GM23338 (cell line): ENCODE data around the gene AGPS. TPM values are rescaled to one million over a fixed set of nuclear protein-coding genes. Genes with fewer than 3 reads are reported as not detected.

ENCODE experiments used
- ATAC-seq: fragments of 200-7000 bp; cut with Tn5 transposase; 3 replicates; pipeline ENCODE4 v1.9.1; 2020
- DNase-seq: peaks from one replicate; pipeline ENCODE4 v3.0.0-alpha.2; 2015; ENCODE audit warnings: low spot score
- H2AFZ ChIP-seq: fragments of 200-600 bp; sonication (generic); 2 replicates; pipeline ENCODE4 v1.8.0; 2016; ENCODE audit warnings: antibody characterized with exemption, mild to moderate bottlenecking, moderate library complexity
- H3F3A ChIP-seq: fragments of 200-600 bp; sonication (generic); replicated peaks from 2 replicates; pipeline ENCODE4 v1.8.0; 2017; ENCODE audit warnings: antibody characterized with exemption, mixed run types, low read depth
- H3K27ac ChIP-seq: fragments of 200-600 bp; sonication (generic); 2 replicates; pipeline ENCODE4 v1.6.1; 2016; ENCODE audit warnings: low read depth
- H3K27me3 ChIP-seq: fragments of 200-600 bp; sonication (generic); 2 replicates; pipeline ENCODE4 v1.8.0; 2016; ENCODE audit warnings: mild to moderate bottlenecking, mixed run types, moderate library complexity; ENCODE audit not compliant: insufficient read depth
- H3K36me3 ChIP-seq: fragments of 200-600 bp; sonication (generic); 2 replicates; pipeline ENCODE4 v1.8.0; 2016; ENCODE audit warnings: mild to moderate bottlenecking; ENCODE audit not compliant: insufficient read depth
- H3K4me1 ChIP-seq: fragments of 200-600 bp; sonication (generic); 2 replicates; pipeline ENCODE4 v1.8.0; 2016; ENCODE audit warnings: mild to moderate bottlenecking, moderate library complexity; ENCODE audit not compliant: insufficient read depth
- H3K4me2 ChIP-seq: fragments of 200-600 bp; sonication (generic); 2 replicates; pipeline ENCODE4 v1.7.1; 2017; ENCODE audit warnings: mixed run types
- H3K4me3 ChIP-seq: fragments of 200-600 bp; sonication (generic); 2 replicates; pipeline ENCODE4 v1.6.1; 2016; ENCODE audit warnings: mixed run types
- H3K79me2 ChIP-seq: fragments of 200-600 bp; sonication (generic); replicated peaks from 2 replicates; pipeline ENCODE4 v1.8.0; 2017; ENCODE audit warnings: mild to moderate bottlenecking; ENCODE audit not compliant: insufficient read depth
- H3K9me2 ChIP-seq: fragments of 200-600 bp; sonication (generic); 2 replicates; pipeline ENCODE4 v1.8.0; 2017; ENCODE audit not compliant: insufficient read depth
- H4K20me1 ChIP-seq: fragments of 200-600 bp; sonication (generic); replicated peaks from 2 replicates; pipeline ENCODE4 v1.8.0; 2017; ENCODE audit warnings: mild to moderate bottlenecking; ENCODE audit not compliant: insufficient read depth
- H3K27ac Mint-ChIP-seq: 2 replicates; pipeline ENCODE4 v1.8.0; 2020; ENCODE audit warnings: inconsistent platforms, mild to moderate bottlenecking, moderate library complexity, mixed read lengths
- H3K27me3 Mint-ChIP-seq: 3 replicates; pipeline ENCODE4 v1.8.0; 2022; ENCODE audit warnings: low read depth, mild to moderate bottlenecking, moderate library complexity, mixed read lengths, inconsistent platforms; ENCODE audit not compliant: insufficient read depth, poor library complexity
- H3K36me3 Mint-ChIP-seq: 3 replicates; pipeline ENCODE4 v1.8.0; 2021; ENCODE audit warnings: low read depth, mild to moderate bottlenecking, inconsistent platforms, moderate library complexity, mixed read lengths
- H3K4me1 Mint-ChIP-seq: 3 replicates; pipeline ENCODE4 v1.8.0; 2020; ENCODE audit warnings: mild to moderate bottlenecking, inconsistent platforms, mixed read lengths
- H3K4me3 Mint-ChIP-seq: 3 replicates; pipeline ENCODE4 v1.8.0; 2021; ENCODE audit warnings: moderate library complexity, mild to moderate bottlenecking, inconsistent platforms, mixed read lengths
- H3K9me3 Mint-ChIP-seq: 3 replicates; pipeline ENCODE4 v1.8.0; 2020; ENCODE audit warnings: moderate library complexity, mild to moderate bottlenecking, inconsistent platforms, mixed read lengths
- CREB1 ChIP-seq: fragments of 250-450 bp; sonication (Bioruptor Pico); IDR thresholded peaks from 2 replicates; pipeline ENCODE4 v1.5.0; 2020; ENCODE audit warnings: low read depth, mild to moderate bottlenecking, moderate library complexity
- CTCF ChIP-seq, 2 experiments: fragments of 200-600 bp in 1 of 2; sonication (generic) in 1 of 2; conservative IDR thresholded peaks; 2 replicates each; pipeline versions ENCODE4 v1.5.1 to v1.6.1; 2016 to 2017; ENCODE audit warnings: antibody characterized with exemption in 2 of 2, low read depth in 2 of 2, mild to moderate bottlenecking in 2 of 2, moderate library complexity in 1 of 2
- ETS1 ChIP-seq: IDR thresholded peaks from 2 replicates; pipeline ENCODE4 v1.6.1; 2016; ENCODE audit warnings: antibody characterized with exemption
- EZH2 ChIP-seq: fragments of 200-600 bp; sonication (generic); IDR thresholded peaks from one replicate; pipeline ENCODE4 v1.8.0; 2017; ENCODE audit warnings: antibody characterized with exemption, mild to moderate bottlenecking, low read depth; ENCODE audit not compliant: unreplicated experiment
- EZH2phosphoT487 ChIP-seq: fragments of 200-600 bp; sonication (generic); IDR thresholded peaks from one replicate; pipeline ENCODE4 v1.8.1; 2018; ENCODE audit warnings: antibody characterized with exemption; ENCODE audit not compliant: unreplicated experiment
- JUNB ChIP-seq: IDR thresholded peaks from one replicate; pipeline ENCODE4 v1.6.1; 2016; ENCODE audit warnings: antibody characterized with exemption; ENCODE audit not compliant: unreplicated experiment
- POLR2AphosphoS5 ChIP-seq: IDR thresholded peaks from 2 replicates; pipeline ENCODE4 v1.6.1; 2016; ENCODE audit warnings: antibody characterized with exemption, low read depth
- REST ChIP-seq: IDR thresholded peaks from one replicate; pipeline ENCODE4 v1.6.1; 2018; ENCODE audit warnings: antibody characterized with exemption; ENCODE audit not compliant: unreplicated experiment
- STAT1 ChIP-seq: IDR thresholded peaks from one replicate; pipeline ENCODE4 v1.6.1; 2016; ENCODE audit warnings: antibody characterized with exemption; ENCODE audit not compliant: unreplicated experiment
- ZNF114 ChIP-seq: fragments of 250-450 bp; sonication (Bioruptor Pico); IDR thresholded peaks from 2 replicates; pipeline ENCODE4 v1.5.0; 2020; ENCODE audit warnings: mild to moderate bottlenecking, moderate library complexity
- ZNF331 ChIP-seq: fragments of 250-450 bp; sonication (Bioruptor Pico); IDR thresholded peaks from 2 replicates; pipeline ENCODE4 v1.5.0; 2020; ENCODE audit warnings: low read depth, mild to moderate bottlenecking, moderate library complexity
- polyA plus RNA-seq: library from polyadenylated mRNA; unstranded; fragments of >200 nt; fragmentation: Nextera tagmentation; extraction: Ambion mirVana; gene quantifications from 2 replicates; pipeline ENCODE4 v1.2.1, GENCODE V29; 2016
- total RNA-seq: library from RNA; depleted of rRNA; stranded (reverse); fragments of >200 nt; shearing (Covaris generic); gene quantifications from 2 replicates; pipeline ENCODE4 v1.2.3, GENCODE V29; 2014

Gene AGPS
- total and polyA plus RNA-seq, 2 experiments from 2014 or later = 14.6 to 73.2 TPM

GRCh38 chr2:177344316-177344715 is 48.3 kb upstream of the AGPS start:
- Histone ChIP-seq H3K79me2 (no peaks in the 10 kb centered on the region), H3F3A (no peaks in the 10 kb centered on the region), H4K20me1 (no peaks in the 10 kb centered on the region), H3K4me1 (no peaks in the 10 kb centered on the region), H3K9me2 (no peaks in the 10 kb centered on the region), H3K4me3 (no peak overlapping the region), H3K27me3 (no peaks in the 10 kb centered on the region), H3K27ac (no peak overlapping the region), H3K36me3 (no peaks in the 10 kb centered on the region), H2AFZ (no peak overlapping the region), H3K4me2 (no peak overlapping the region)
- Mint-ChIP-seq H3K27ac (no peak overlapping the region), H3K4me1 (no peaks in the 10 kb centered on the region), H3K9me3 (no peaks in the 10 kb centered on the region), H3K27me3 (no peaks in the 10 kb centered on the region), H3K36me3 (no peaks in the 10 kb centered on the region), H3K4me3 (no peak overlapping the region)
- ATAC-seq = peak; percentile 50; the same call in 2 of the 3 replicates
- no peak for TF ChIP-seq POLR2AphosphoS5
- no peak for TF ChIP-seq ETS1
- no peak for TF ChIP-seq JUNB
- 0 out of 4 replicates have a peak, but pooled peaks of 1 of the 2 experiments have one; percentile 17 for TF ChIP-seq CTCF (conservative IDR thresholded peaks at IDR 0.05; ENCODE audit: low read depth in 2 of 2)
- no peak for TF ChIP-seq ZNF331 (CRISPR knock-in tag)
- no peak for TF ChIP-seq STAT1
- DNase-seq = no peak

- no peak for ATAC-seq
- Histone ChIP-seq H4K20me1 (no peaks in the 10 kb centered on the region), H3K4me2 (no peak overlapping the region), H3K27me3 (no peaks in the 10 kb centered on the region), H3F3A (no peaks in the 10 kb centered on the region), H2AFZ (no peak overlapping the region), H3K9me2 (no peaks in the 10 kb centered on the region), H3K4me3 (no peak overlapping the region), H3K79me2 (no peaks in the 10 kb centered on the region), H3K4me1 (no peaks in the 10 kb centered on the region), H3K27ac (no peak overlapping the region), H3K36me3 (no peaks in the 10 kb centered on the region)
- H3K9me3 Mint-ChIP-seq = no peaks in the 10 kb centered on the region
- no peak for DNase-seq
- no peak overlapping the region for H3K4me3 Mint-ChIP-seq
- no peaks in the 10 kb centered on the region for H3K4me1 Mint-ChIP-seq
- H3K27me3 Mint-ChIP-seq = no peaks in the 10 kb centered on the region
- H3K36me3 Mint-ChIP-seq = no peaks in the 10 kb centered on the region
- H3K27ac Mint-ChIP-seq = no peak overlapping the region
- TF ChIP-seq EZH2phosphoT487 = no peak
- TF ChIP-seq ETS1 = no peak
- no peak for TF ChIP-seq REST
- TF ChIP-seq ZNF331 (CRISPR knock-in tag) = no peak
- no peak for TF ChIP-seq JUNB
- TF ChIP-seq POLR2AphosphoS5 = no peak
- no peak for TF ChIP-seq CREB1 (CRISPR knock-in tag)
- TF ChIP-seq CTCF (conservative IDR thresholded peaks at IDR 0.05; ENCODE audit: low read depth in 2 of 2) = no peak
- TF ChIP-seq EZH2 = no peak
- TF ChIP-seq ZNF114 (CRISPR knock-in tag) = no peak
- no peak for TF ChIP-seq STAT1
These were observed 46.4 kb upstream of the AGPS start for GRCh38 chr2:177346192-177346591.
